ENCODE data around the gene CDKN2B. TPM values are rescaled to one million over a fixed set of nuclear protein-coding genes. Genes with fewer than 3 reads are reported as not detected.

Gene CDKN2B
- total and polyA plus RNA-seq, 10 donors = 1.5 to 25.7 (median 9.1) TPM

DNA sequence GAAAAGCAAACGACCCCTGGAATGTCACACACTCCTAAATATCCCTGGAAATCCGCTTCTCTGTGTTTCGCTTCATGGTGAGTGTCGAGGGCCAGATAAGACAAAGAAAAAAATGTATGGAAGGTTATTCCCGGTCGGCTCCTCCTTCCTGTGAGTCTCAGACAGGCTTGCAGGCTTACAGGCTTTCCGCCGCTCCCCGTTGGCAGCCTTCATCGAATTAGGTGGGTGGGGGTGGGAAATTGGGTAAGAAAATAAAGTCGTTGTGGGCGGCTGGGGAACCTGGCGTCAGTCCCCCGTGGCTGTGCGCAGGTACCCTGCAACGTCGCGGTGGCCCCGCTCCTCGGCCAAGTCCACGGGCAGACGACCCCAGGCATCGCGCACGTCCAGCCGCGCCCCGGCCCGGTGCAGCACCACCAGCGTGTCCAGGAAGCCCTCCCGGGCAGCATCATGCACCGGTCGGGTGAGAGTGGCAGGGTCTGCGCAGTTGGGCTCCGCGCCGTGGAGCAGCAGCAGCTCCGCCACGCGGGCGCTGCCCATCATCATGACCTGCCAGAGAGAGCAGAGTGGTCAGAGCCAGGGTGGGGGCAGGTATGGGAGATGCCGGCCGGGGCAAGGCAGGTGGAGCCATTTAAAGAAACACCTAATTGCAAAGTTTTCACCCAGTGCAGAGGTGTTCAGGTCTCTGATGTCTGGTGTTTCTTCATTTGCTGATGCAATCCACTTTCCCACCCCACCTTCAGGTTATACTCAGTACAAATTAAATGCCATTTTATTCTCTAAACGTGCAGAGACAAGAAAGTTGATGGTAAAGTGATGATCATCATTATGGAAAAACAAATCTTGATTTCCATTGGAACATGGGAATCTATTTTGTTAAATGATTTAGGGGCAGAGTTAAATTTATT is 3.2 kb downstream of the CDKN2B start:
- Histone ChIP-seq H3K4me1 (peaks cover 8 to 52% (median 29%) of the 10 kb centered on the region in 6 donors), H3K4me3 (peak overlapping the region in 1 of 8 donors; percentile 31), H3K36me3 (peaks cover 0 to 11% (median 0%) of the 10 kb centered on the region in 6 donors), H3K27ac (no peak overlapping the region), H3K27me3 (replicated peaks in 1 of 7) (peaks cover 4 to 97% (median 47%) of the 10 kb centered on the region in 7 donors), H3K9me3 (no peaks in the 10 kb centered on the region)
- TF ChIP-seq POLR2AphosphoS5 (IDR thresholded peaks at IDR 0.05) (peak in 1 of 3 donors; percentile 37), POLR2A (IDR thresholded peaks at IDR 0.05) (no peak), CTCF (IDR thresholded peaks at IDR 0.05 in 8 of 11, conservative IDR thresholded peaks at IDR 0.05 in 3 of 11) (no peak)
- peak; percentile 72 for DNase-seq
- intact Hi-C loops (cut with DNase I; ENCODE audit: low total_unique reads) = no loop called here
- WGBS, 5 donors = 7 to 38% (median 19%) methylated on average over 25 to 44 of the region's 44 CpGs

DNA sequence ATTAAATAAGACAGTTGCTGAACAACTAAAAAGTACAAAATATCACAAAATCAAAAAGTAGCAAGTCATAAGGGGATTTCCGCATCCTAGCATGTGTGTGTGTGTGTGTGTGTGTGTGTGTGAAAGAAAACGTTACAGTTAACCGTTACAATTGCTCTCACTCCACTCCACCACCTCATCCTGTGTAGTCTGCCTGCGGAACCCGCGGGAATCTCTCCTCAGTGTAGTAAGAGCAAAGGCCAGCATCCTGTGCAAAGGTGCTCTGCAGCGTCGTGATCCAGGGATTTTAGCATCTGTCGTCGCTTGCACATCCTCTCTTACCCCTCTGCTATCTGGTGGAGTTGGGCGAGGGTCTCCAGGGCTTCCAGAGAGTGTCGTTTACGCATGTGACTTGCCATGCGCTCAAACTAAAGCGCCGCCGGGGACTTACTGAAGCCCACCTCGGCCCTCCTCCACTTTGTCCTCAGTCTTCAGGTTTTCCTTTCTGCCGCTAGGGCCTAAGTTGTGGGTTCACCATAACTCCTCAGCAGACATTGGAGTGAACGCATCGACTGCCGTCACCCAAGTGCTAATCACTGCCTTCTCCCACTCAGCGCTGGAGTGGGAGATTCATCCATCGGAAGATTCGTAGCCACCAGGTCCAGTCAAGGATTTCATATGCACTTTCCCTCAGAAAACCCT is 3.9 kb downstream of the CDKN2B start:
- Histone ChIP-seq H3K36me3 (peaks cover 0 to 11% (median 0%) of the 10 kb centered on the region in 6 donors), H3K4me3 (peak overlapping the region in 1 of 8 donors; percentile 31), H3K27ac (no peak overlapping the region), H3K27me3 (replicated peaks in 1 of 7) (peaks cover 4 to 93% (median 47%) of the 10 kb centered on the region in 7 donors), H3K4me1 (peaks cover 8 to 52% (median 29%) of the 10 kb centered on the region in 6 donors), H3K9me3 (no peaks in the 10 kb centered on the region)
- TF ChIP-seq CTCF (IDR thresholded peaks at IDR 0.05 in 8 of 11, conservative IDR thresholded peaks at IDR 0.05 in 3 of 11) = peak in 1 of 11 experiments; percentile 16
- no peak for TF ChIP-seq POLR2A (IDR thresholded peaks at IDR 0.05)
- WGBS, 5 donors = 9 to 44% (median 25%) methylated on average over 18 to 25 of the region's 25 CpGs
- no peak for DNase-seq
- intact Hi-C loops (cut with DNase I; ENCODE audit: low total_unique reads) = no loop called here

- Histone ChIP-seq H3K4me1 (peaks cover under 1 to 25% (median 16%) of the 10 kb centered on the region in 6 donors), H3K4me3 (no peak overlapping the region), H3K9me3 (no peaks in the 10 kb centered on the region), H3K27me3 (replicated peaks in 1 of 7) (peaks cover under 1 to 64% (median 39%) of the 10 kb centered on the region in 7 donors), H3K27ac (no peak overlapping the region), H3K36me3 (peaks cover 0 to 11% (median 0%) of the 10 kb centered on the region in 6 donors)
- TF ChIP-seq POLR2AphosphoS5 (IDR thresholded peaks at IDR 0.05) = no peak
- TF ChIP-seq CTCF (IDR thresholded peaks at IDR 0.05 in 8 of 11, conservative IDR thresholded peaks at IDR 0.05 in 3 of 11) = no peak
- TF ChIP-seq POLR2A (IDR thresholded peaks at IDR 0.05) = no peak
- intact Hi-C loops (cut with DNase I; ENCODE audit: low total_unique reads) = no loop called here
- no peak for DNase-seq
- 21 to 52% (median 35%) methylated on average over 1 of the region's 1 CpG for WGBS, 5 donors
Observed at GRCh38 chr9:22002038-22002437, 7.1 kb downstream of the CDKN2B start.
